Stimulated activated CD4-positive, alpha-beta T cell treated with anti-CD3 and anti-CD28 coated beads, Interleukin-4, amount 100 ng/mL, for 1 hour (primary cell): ENCODE data around the gene KCNMA1.

Experiments used
- DNase-seq: peaks from one replicate; pipeline ENCODE4 v3.0.0-alpha.2; 2020

KCNMA1 gene

GRCh38 chr10:77631241-77631640, 6.4 kb downstream of the KCNMA1 start:
- DNase-seq = no peak

GRCh38 chr10:77630507-77630848, 7.1 kb downstream of the KCNMA1 start:
- DNase-seq = no peak

- no peak for DNase-seq
Measured at GRCh38 chr10:77629775-77630506, 7.7 kb downstream of the KCNMA1 start.

- no peak for DNase-seq
Measured at GRCh38 chr10:77628906-77629730, 8.5 kb downstream of the KCNMA1 start.

- no peak for DNase-seq
Measured at GRCh38 chr10:77626266-77626935, 11.2 kb downstream of the KCNMA1 start.

- no peak for DNase-seq
Measured at GRCh38 chr10:77625379-77625778, 12.2 kb downstream of the KCNMA1 start.

- no peak for DNase-seq
Measured at GRCh38 chr10:77622889-77623291, 14.7 kb downstream of the KCNMA1 start.

GRCh38 chr10:77620731-77621130, 16.9 kb downstream of the KCNMA1 start:
- no peak for DNase-seq

- no peak for DNase-seq
Measured at GRCh38 chr10:77619964-77620703, 17.5 kb downstream of the KCNMA1 start.

GRCh38 chr10:77618117-77618516, 19.5 kb downstream of the KCNMA1 start:
- no peak for DNase-seq

GRCh38 chr10:77616766-77617165, 20.8 kb downstream of the KCNMA1 start:
- no peak for DNase-seq

GRCh38 chr10:77614778-77615625, 22.6 kb downstream of the KCNMA1 start:
- DNase-seq = no peak

GRCh38 chr10:77613476-77614130, 24.0 kb downstream of the KCNMA1 start:
- DNase-seq = no peak

- no peak for DNase-seq
Measured at GRCh38 chr10:77611670-77612069, 25.9 kb downstream of the KCNMA1 start.

GRCh38 chr10:77611221-77611620, 26.4 kb downstream of the KCNMA1 start:
- no peak for DNase-seq

GRCh38 chr10:77609781-77610272, 27.8 kb downstream of the KCNMA1 start:
- DNase-seq = no peak

- no peak for DNase-seq
Measured at GRCh38 chr10:77608281-77608680, 29.3 kb downstream of the KCNMA1 start.

GRCh38 chr10:77606751-77607150, 30.9 kb downstream of the KCNMA1 start:
- DNase-seq = no peak

GRCh38 chr10:77605466-77605865, 32.1 kb downstream of the KCNMA1 start:
- DNase-seq = no peak

GRCh38 chr10:77604941-77605351, 32.7 kb downstream of the KCNMA1 start:
- no peak for DNase-seq

- DNase-seq = no peak
Measured at GRCh38 chr10:77604063-77604462, 33.5 kb downstream of the KCNMA1 start.
